H1 (cell line): Measurements from ENCODE around the gene CIAO2A. TPM values are rescaled to one million over a fixed set of nuclear protein-coding genes. Genes with fewer than 3 reads are reported as not detected.

ENCODE experiments used
- CHD2 ChIP-seq: IDR thresholded peaks from 2 replicates; pipeline ENCODE4 v1.6.1; 2012; ENCODE audit warnings: low read length, improper control_type of control experiment
- RAD21 ChIP-seq, 2 experiments: IDR thresholded peaks in 1 of 2; conservative IDR thresholded peaks in 1 of 2; 2 replicates each; pipeline ENCODE4 v1.6.1; 2011; ENCODE audit warnings: low read depth in 2 of 2, low read length in 2 of 2, improper control_type of control experiment in 1 of 2, inconsistent platforms in 1 of 2, mild to moderate bottlenecking in 1 of 2, moderate library complexity in 1 of 2
- RFX5 ChIP-seq: IDR thresholded peaks from 2 replicates; pipeline ENCODE4 v1.6.1; 2011; ENCODE audit warnings: low read depth, low read length, improper control_type of control experiment, borderline replicate concordance
- SIN3A ChIP-seq, 2 experiments: IDR thresholded peaks in 1 of 2; conservative IDR thresholded peaks in 1 of 2; 2 replicates each; pipeline ENCODE4 v1.6.1; 2011 to 2012; ENCODE audit warnings: low read length in 2 of 2, improper control_type of control experiment in 1 of 2, low read depth in 1 of 2, mild to moderate bottlenecking in 1 of 2
- polyA plus RNA-seq, 7 experiments: library from polyadenylated mRNA; depleted of rRNA in 3 of 7; stranded (reverse) in 5 of 7; unstranded in 2 of 7; fragments of >200 nt in 5 of 7; fragments of 200-250 nt in 2 of 7; gene quantifications; 1 replicate in 5 of 7; 2 replicates in 1 of 7; 4 replicates in 1 of 7; pipeline versions ENCODE4 v1.2.1 to v1.2.3, GENCODE V29; 2011 to 2013; ENCODE audit warnings: missing spikeins in 2 of 7, mixed read lengths in 2 of 7
- total RNA-seq: library from RNA; stranded (reverse); fragmentation: NEBNext Ultra II Directional; extraction: Animal tissue kit (Norgen Biotek cat#: 25700); gene quantifications from 2 replicates; pipeline ENCODE4 v1.2.1, GENCODE V29; 2021
- TF ChIP-seq, protein P1 (sequence below), 3 experiments: IDR thresholded peaks; 1 replicate in 2 of 3; 2 replicates in 1 of 3; pipeline versions ENCODE4 v1.5.1 to v1.6.1; 2011; ENCODE audit warnings: low read length in 3 of 3, mild to moderate bottlenecking in 3 of 3, inconsistent platforms in 2 of 3, low read depth in 1 of 3, moderate library complexity in 1 of 3; ENCODE audit not compliant: insufficient read depth in 1 of 3; ENCODE audit errors: control extremely low read depth in 1 of 3
- TF ChIP-seq, protein P2 (sequence below): IDR thresholded peaks from 2 replicates; pipeline ENCODE4 v1.6.1; 2012; ENCODE audit warnings: inconsistent platforms

The CIAO2A gene
- total and polyA plus RNA-seq, 2 of the 8 experiments (the other 6 are each of a cell fraction or from before 2014, with no cell fraction given), result 76.4 to 86.5 TPM

DNA sequence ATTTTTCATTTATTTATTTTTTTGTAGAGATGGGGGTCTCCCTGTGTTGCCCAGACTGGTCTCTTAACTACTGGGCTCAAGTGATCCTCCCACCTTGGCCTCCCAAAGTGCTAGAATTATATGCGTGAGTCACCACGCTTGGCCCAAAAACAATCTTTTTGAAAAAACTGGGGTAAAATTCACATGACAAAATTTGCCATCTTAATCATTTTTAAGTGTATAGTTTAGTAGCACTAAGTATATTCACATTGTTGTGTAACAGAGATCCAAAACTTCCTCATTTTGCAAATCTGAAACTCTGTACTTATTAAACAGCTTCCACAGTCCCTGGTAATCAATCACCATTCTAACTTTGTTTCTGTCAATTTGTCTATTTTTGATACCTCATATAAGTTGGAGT is 7.3 kb upstream of the CIAO2A start (continued):
- TF ChIP-seq, protein P1, sequence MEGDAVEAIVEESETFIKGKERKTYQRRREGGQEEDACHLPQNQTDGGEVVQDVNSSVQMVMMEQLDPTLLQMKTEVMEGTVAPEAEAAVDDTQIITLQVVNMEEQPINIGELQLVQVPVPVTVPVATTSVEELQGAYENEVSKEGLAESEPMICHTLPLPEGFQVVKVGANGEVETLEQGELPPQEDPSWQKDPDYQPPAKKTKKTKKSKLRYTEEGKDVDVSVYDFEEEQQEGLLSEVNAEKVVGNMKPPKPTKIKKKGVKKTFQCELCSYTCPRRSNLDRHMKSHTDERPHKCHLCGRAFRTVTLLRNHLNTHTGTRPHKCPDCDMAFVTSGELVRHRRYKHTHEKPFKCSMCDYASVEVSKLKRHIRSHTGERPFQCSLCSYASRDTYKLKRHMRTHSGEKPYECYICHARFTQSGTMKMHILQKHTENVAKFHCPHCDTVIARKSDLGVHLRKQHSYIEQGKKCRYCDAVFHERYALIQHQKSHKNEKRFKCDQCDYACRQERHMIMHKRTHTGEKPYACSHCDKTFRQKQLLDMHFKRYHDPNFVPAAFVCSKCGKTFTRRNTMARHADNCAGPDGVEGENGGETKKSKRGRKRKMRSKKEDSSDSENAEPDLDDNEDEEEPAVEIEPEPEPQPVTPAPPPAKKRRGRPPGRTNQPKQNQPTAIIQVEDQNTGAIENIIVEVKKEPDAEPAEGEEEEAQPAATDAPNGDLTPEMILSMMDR (IDR thresholded peaks at IDR 0.05; ENCODE audit: control extremely low read depth in 1 of 3, insufficient read depth in 1 of 3, low read depth in 1 of 3, low read length in 3 of 3), result no peak
- TF ChIP-seq SIN3A (conservative IDR thresholded peaks at IDR 0.05 in 1 of 2, IDR thresholded peaks at IDR 0.05 in 1 of 2; ENCODE audit: low read depth in 1 of 2, low read length in 2 of 2), result no peak
- no peak for TF ChIP-seq CHD2
- no peak for TF ChIP-seq RFX5
- TF ChIP-seq RAD21 (IDR thresholded peaks at IDR 0.05 in 1 of 2, conservative IDR thresholded peaks at IDR 0.05 in 1 of 2; ENCODE audit: low read depth in 2 of 2, low read length in 2 of 2), result no peak
- TF ChIP-seq, protein P2, sequence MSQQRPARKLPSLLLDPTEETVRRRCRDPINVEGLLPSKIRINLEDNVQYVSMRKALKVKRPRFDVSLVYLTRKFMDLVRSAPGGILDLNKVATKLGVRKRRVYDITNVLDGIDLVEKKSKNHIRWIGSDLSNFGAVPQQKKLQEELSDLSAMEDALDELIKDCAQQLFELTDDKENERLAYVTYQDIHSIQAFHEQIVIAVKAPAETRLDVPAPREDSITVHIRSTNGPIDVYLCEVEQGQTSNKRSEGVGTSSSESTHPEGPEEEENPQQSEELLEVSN, result no peak
